H9 (cell line): Measurements from ENCODE around the gene NOXRED1. TPM values are rescaled to one million over a fixed set of nuclear protein-coding genes. Genes with fewer than 3 reads are reported as not detected.

Experiments
- DNase-seq: peaks from one replicate; pipeline ENCODE4 v3.0.0-alpha.2; 2017
- H2AFZ ChIP-seq: one replicate; pipeline ENCODE4 v1.6.1; 2013; ENCODE audit warnings: mild to moderate bottlenecking, low read length, control low read depth, moderate library complexity
- H2AK5ac ChIP-seq: 2 replicates; pipeline ENCODE4 v1.6.1; 2013; ENCODE audit warnings: low read length, control low read depth, mixed read lengths; ENCODE audit not compliant: insufficient read length
- H2BK120ac ChIP-seq: one replicate; pipeline ENCODE4 v1.6.1; 2013; ENCODE audit warnings: low read depth, mild to moderate bottlenecking, low read length, control low read depth, inconsistent platforms; ENCODE audit not compliant: poor library complexity, severe bottlenecking
- H2BK12ac ChIP-seq: 2 replicates; pipeline ENCODE4 v1.6.1; 2013; ENCODE audit warnings: low read length, control low read depth, mixed read lengths, low read depth; ENCODE audit not compliant: insufficient read length
- H2BK15ac ChIP-seq: 2 replicates; pipeline ENCODE4 v1.6.1; 2013; ENCODE audit warnings: low read depth, low read length, control low read depth
- H2BK20ac ChIP-seq: one replicate; pipeline ENCODE4 v1.6.1; 2013; ENCODE audit warnings: low read depth, mild to moderate bottlenecking, low read length, control low read depth, inconsistent platforms; ENCODE audit not compliant: poor library complexity, severe bottlenecking
- H2BK5ac ChIP-seq: 2 replicates; pipeline ENCODE4 v1.6.1; 2013; ENCODE audit warnings: low read length, control low read depth, mixed read lengths; ENCODE audit not compliant: insufficient read length
- H3K14ac ChIP-seq: 2 replicates; pipeline ENCODE4 v1.6.1; 2013; ENCODE audit warnings: low read length, control low read depth; ENCODE audit not compliant: insufficient read depth
- H3K18ac ChIP-seq: 2 replicates; pipeline ENCODE4 v1.6.1; 2013; ENCODE audit warnings: low read depth, mild to moderate bottlenecking, mixed read lengths, low read length, control low read depth; ENCODE audit not compliant: insufficient read length
- H3K23ac ChIP-seq: 2 replicates; pipeline ENCODE4 v1.6.1; 2013; ENCODE audit warnings: low read length, control low read depth, mixed read lengths, low read depth; ENCODE audit not compliant: insufficient read length
- H3K23me2 ChIP-seq: 2 replicates; pipeline ENCODE4 v1.6.1; 2013; ENCODE audit warnings: low read depth, mild to moderate bottlenecking, mixed read lengths, low read length, control low read depth; ENCODE audit not compliant: insufficient read length, poor library complexity, severe bottlenecking
- H3K27ac ChIP-seq: 2 replicates; pipeline ENCODE4 v1.5.1; 2013; ENCODE audit warnings: low read length, control low read depth, mixed read lengths, low read depth; ENCODE audit not compliant: insufficient read length
- H3K27me3 ChIP-seq: 2 replicates; pipeline ENCODE4 v1.6.1; 2013; ENCODE audit warnings: low read length, control low read depth, inconsistent platforms; ENCODE audit not compliant: insufficient read depth
- H3K4ac ChIP-seq: 2 replicates; pipeline ENCODE4 v1.6.1; 2013; ENCODE audit warnings: low read depth, mild to moderate bottlenecking, control low read depth, inconsistent platforms, low read length, moderate library complexity
- H3K4me1 ChIP-seq: 2 replicates; pipeline ENCODE4 v1.6.1; 2013; ENCODE audit warnings: low read length, control low read depth, inconsistent platforms; ENCODE audit not compliant: insufficient read depth
- H3K4me2 ChIP-seq: 2 replicates; pipeline ENCODE4 v1.6.1; 2013; ENCODE audit warnings: low read length, control low read depth, mixed read lengths; ENCODE audit not compliant: insufficient read length, insufficient read depth
- H3K56ac ChIP-seq: 2 replicates; pipeline ENCODE4 v1.6.1; 2013; ENCODE audit warnings: low read depth, mild to moderate bottlenecking, mixed read lengths, low read length, control low read depth; ENCODE audit not compliant: insufficient read length
- H3K79me1 ChIP-seq: 2 replicates; pipeline ENCODE4 v1.6.1; 2013; ENCODE audit warnings: low read depth, mild to moderate bottlenecking, moderate library complexity, low read length, control low read depth, inconsistent platforms; ENCODE audit not compliant: insufficient read depth, poor library complexity, severe bottlenecking
- H3K79me2 ChIP-seq: 2 replicates; pipeline ENCODE4 v1.6.1; 2013; ENCODE audit warnings: low read length, control low read depth, inconsistent platforms; ENCODE audit not compliant: insufficient read depth
- H3K9ac ChIP-seq: 2 replicates; pipeline ENCODE4 v1.6.1; 2013; ENCODE audit warnings: low read length, control low read depth, mixed read lengths; ENCODE audit not compliant: insufficient read length; ENCODE audit errors: extremely low read depth
- H3K9me3 ChIP-seq: one replicate; pipeline ENCODE4 v1.6.1; 2013; ENCODE audit warnings: low read depth, low read length, inconsistent platforms; ENCODE audit not compliant: control insufficient read depth
- H3T11ph ChIP-seq: one replicate; pipeline ENCODE4 v1.6.1; 2013; ENCODE audit warnings: mild to moderate bottlenecking, low read length, control low read depth, inconsistent platforms
- H4K20me1 ChIP-seq: one replicate; pipeline ENCODE4 v1.6.1; 2013; ENCODE audit not compliant: control insufficient read depth, insufficient read length, insufficient read depth
- H4K5ac ChIP-seq: 2 replicates; pipeline ENCODE4 v1.6.1; 2013; ENCODE audit warnings: low read depth, mild to moderate bottlenecking, mixed read lengths, low read length, control low read depth; ENCODE audit not compliant: insufficient read length
- H4K8ac ChIP-seq: replicated peaks from 2 replicates; pipeline ENCODE4 v1.6.1; 2013; ENCODE audit warnings: low read length, control low read depth, mixed read lengths, low read depth; ENCODE audit not compliant: insufficient read length
- H4K91ac ChIP-seq: 2 replicates; pipeline ENCODE4 v1.6.1; 2013; ENCODE audit warnings: low read depth, mild to moderate bottlenecking, moderate library complexity, mixed read lengths, low read length, control low read depth; ENCODE audit not compliant: insufficient read length
- H3K27ac Mint-ChIP-seq, 3 experiments: 2 replicates in 2 of 3; 3 replicates in 1 of 3; pipeline ENCODE4 v1.8.0; 2020 to 2021; ENCODE audit warnings: mixed read lengths in 3 of 3, mild to moderate bottlenecking in 1 of 3, moderate library complexity in 1 of 3
- H3K27me3 Mint-ChIP-seq: 2 replicates; pipeline ENCODE4 v1.8.0; 2021; ENCODE audit warnings: low read depth, mild to moderate bottlenecking, moderate library complexity, mixed read lengths
- H3K36me3 Mint-ChIP-seq, 3 experiments: 2 replicates in 2 of 3; 3 replicates in 1 of 3; pipeline ENCODE4 v1.8.0; 2020 to 2021; ENCODE audit warnings: low read depth in 3 of 3, mixed read lengths in 3 of 3; ENCODE audit not compliant: insufficient read depth in 1 of 3
- H3K4me1 Mint-ChIP-seq, 2 experiments: 2 replicates each; pipeline ENCODE4 v1.8.0; 2020; ENCODE audit warnings: mixed read lengths in 2 of 2
- H3K4me3 Mint-ChIP-seq, 2 experiments: 2 replicates in 1 of 2; 3 replicates in 1 of 2; pipeline ENCODE4 v1.8.0; 2020 to 2021; ENCODE audit warnings: mild to moderate bottlenecking in 2 of 2, mixed read lengths in 2 of 2, moderate library complexity in 1 of 2
- H3K9me3 Mint-ChIP-seq, 2 experiments: 2 replicates in 1 of 2; 3 replicates in 1 of 2; pipeline ENCODE4 v1.8.0; 2020; ENCODE audit warnings: mild to moderate bottlenecking in 2 of 2, mixed read lengths in 2 of 2, moderate library complexity in 1 of 2
- CTCF ChIP-seq: fragments of 200-600 bp; sonication (generic); conservative IDR thresholded peaks from 3 replicates; pipeline ENCODE4 v1.8.0; 2021; ENCODE audit warnings: antibody characterized with exemption, mild to moderate bottlenecking
- WGBS: extraction: QIAGEN DNeasy Blood & Tissue Kit; methylation state at CpG from one replicate; pipeline ENCODE4 v1.1.7; 2013; ENCODE audit warnings: missing lambda C conversion rate, low lambda C conversion rate, mixed read lengths; ENCODE audit not compliant: insufficient read length; ENCODE audit errors: extremely low coverage; 5-methylcytosine and 5-hydroxymethylcytosine counted together
- total RNA-seq: library from RNA; stranded (reverse); gene quantifications from 2 replicates; pipeline ENCODE4 v1.2.1, GENCODE V29; 2021

NOXRED1 gene
- total RNA-seq, 1 experiment from 2014 or later, result not detected

- no peaks in the 10 kb centered on the region for H3K79me1 ChIP-seq
- H2BK20ac ChIP-seq, result no peak overlapping the region
- H3K23me2 ChIP-seq, result no peaks in the 10 kb centered on the region
- H3K4me3 Mint-ChIP-seq, result no peak overlapping the region
- no peak overlapping the region for H2BK15ac ChIP-seq
- no peak overlapping the region for H3K4ac ChIP-seq
- no peak for TF ChIP-seq CTCF
- no peaks in the 10 kb centered on the region for H3K9me3 Mint-ChIP-seq
- H2BK12ac ChIP-seq, result no peak overlapping the region
- H2AFZ ChIP-seq, result no peak overlapping the region
- WGBS, result no CpG with 5 or more reads among the region's 5 CpGs
- H3K4me2 ChIP-seq, result no peak overlapping the region
- no peak overlapping the region for H2AK5ac ChIP-seq
- H3K23ac ChIP-seq, result no peak overlapping the region
- no peak overlapping the region for H3K27ac ChIP-seq
- H4K5ac ChIP-seq, result no peak overlapping the region
- peaks cover 12 to 16% of the 10 kb centered on the region in 2 experiments for H3K4me1 Mint-ChIP-seq
- no peak overlapping the region for H2BK5ac ChIP-seq
- no peak overlapping the region for H3T11ph ChIP-seq
- H3K27me3 Mint-ChIP-seq, result no peaks in the 10 kb centered on the region; the same call in 1 of the 2 replicates
- no peak overlapping the region for H3K14ac ChIP-seq
- no peaks in the 10 kb centered on the region for H4K20me1 ChIP-seq
- no peaks in the 10 kb centered on the region for H3K27me3 ChIP-seq
- peaks cover 40 to 65% (median 53%) of the 10 kb centered on the region in 3 experiments for H3K36me3 Mint-ChIP-seq
- no peak overlapping the region for H3K9ac ChIP-seq
- no peaks in the 10 kb centered on the region for H3K79me2 ChIP-seq
- no peak overlapping the region for H3K56ac ChIP-seq
- no peak overlapping the region for H3K27ac Mint-ChIP-seq
- H3K18ac ChIP-seq, result no peak overlapping the region
- no peaks in the 10 kb centered on the region for H3K9me3 ChIP-seq
- no peak overlapping the region for H4K91ac ChIP-seq
- H3K4me1 ChIP-seq, result peaks cover 8% of the 10 kb centered on the region; the same call in 1 of the 2 replicates
- no peak overlapping the region for H2BK120ac ChIP-seq
- no peak overlapping the region for H4K8ac ChIP-seq
- DNase-seq, result no peak
Measured at GRCh38 chr14:77467801-77468200, 44.5 kb upstream of the NOXRED1 start.
